Pancreas (tissue), 10 donors: ENCODE measurements around the gene FASTKD2. TPM values are rescaled to one million over a fixed set of nuclear protein-coding genes. Genes with fewer than 3 reads are reported as not detected.
"Not testable (repeated sequence)": the region's sequence is repeated elsewhere in the genome, so short reads cannot be mapped to it uniquely, and the experiment has no call there.

ENCODE experiments used
- ATAC-seq, 4 donors: fragments of 200-7000 bp; cut with Tn5 transposase; one replicate each; pipeline versions ENCODE4 v1.8.0 to v1.9.1; 2020; ENCODE audit warnings: mild to moderate bottlenecking in 4 of 4, moderate library complexity in 4 of 4
- DNase-seq, 6 donors: peaks; one replicate each; pipeline ENCODE4 v3.0.0-alpha.2; 2020
- FAIRE-seq: peaks from 2 replicates; lab custom pipeline; 2012; peaks lifted over from hg19 to GRCh38; lab: Jason Lieb, UNC
- H3K27ac ChIP-seq, 4 donors: fragments of 200-600 bp; sonication (generic); 1 replicate in 3 of 4; 2 replicates in 1 of 4; pipeline versions ENCODE4 v1.5.0 to v1.8.0; 2020
- H3K27me3 ChIP-seq, 4 donors: fragments of 200-600 bp; one replicate each; pipeline ENCODE4 v1.8.0; 2021
- H3K36me3 ChIP-seq, 3 donors: fragments of 200-600 bp; sonication (generic) in 1 of 3; one replicate each; pipeline versions ENCODE4 v1.5.0 to v1.8.0; 2020 to 2021
- H3K4me1 ChIP-seq, 3 donors: fragments of 200-600 bp; one replicate each; pipeline ENCODE4 v1.8.0; 2021
- H3K4me3 ChIP-seq, 4 donors: fragments of 200-600 bp; sonication (generic) in 2 of 4; one replicate each; pipeline versions ENCODE4 v1.5.0 to v1.8.0; 2020 to 2021
- H3K9me3 ChIP-seq, 4 donors: fragments of 200-600 bp; one replicate each; pipeline ENCODE4 v1.8.0; 2021
- CTCF ChIP-seq, 4 donors: fragments of 200-600 bp; sonication (generic) in 3 of 4; IDR thresholded peaks; one replicate each; pipeline versions ENCODE4 v1.5.0 to v1.8.0; 2021; ENCODE audit warnings: antibody characterized with exemption in 4 of 4
- WGBS, 2 donors: extraction: QIAGEN DNeasy Blood & Tissue Kit; methylation state at CpG; one replicate each; pipeline ENCODE4 v1.1.7; 2013; 5-methylcytosine and 5-hydroxymethylcytosine counted together
- intact Hi-C, 3 donors: fragments of 100-400 bp; cut with DNase I; formaldehyde crosslinking; loops; one replicate each; pipeline versions ENCODE4 v1.11.1 to v1.14.2; 2022
- polyA plus RNA-seq, 2 donors: library from polyadenylated mRNA; stranded (reverse); fragments of 200-250 nt; gene quantifications; one replicate each; pipeline ENCODE4 v1.2.3, GENCODE V29; 2013
- total RNA-seq, 6 donors: library from RNA; stranded (reverse); fragmentation: NEBNext Ultra II Directional in 4 of 6; extraction: Animal tissue kit (Norgen Biotek cat#: 25700) in 4 of 6; gene quantifications; one replicate each; pipeline versions ENCODE4 v1.2.1 to v1.2.4, GENCODE V29; 2021 to 2023
- donor health status: healthy with polysubstance abuse.
- donor health status: DM: no; HTN: no; CAD: no; lungs with moderate emphysema.
- donor health status: DM: no; HTN: no; CAD: no.
- donor health status: control.
- donor health status: control.
- donor health status: Bipolar disorder and iron deficiency.
- donor health status: DM: yes; HTN: yes; CAD: no.
- donor health status: DM: no; HTN: no; CAD: no.
- donor health status: DM: no; HTN: no; CAD: no.
- donor health status: DM: yes; HTN: yes; CAD: no.

FASTKD2 gene
- total and polyA plus RNA-seq, 8 donors: 3.6 to 11.9 (median 10.2) TPM

- ATAC-seq (no peak), DNase-seq (no peak), FAIRE-seq (no peak)
- intact Hi-C loops: loop anchor here in 2 of 3 donors (5.0 to 10.0 kb wide), 2 partner anchors 669 to 672 kb away; no protein-coding TSS in a partner anchor
- Histone ChIP-seq H3K4me1 (no peaks in the 10 kb centered on the region), H3K4me3 (no peak overlapping the region), H3K27ac (no peak overlapping the region), H3K36me3 (no peaks in the 10 kb centered on the region), H3K27me3 (no peaks in the 10 kb centered on the region), H3K9me3 (no peaks in the 10 kb centered on the region)
- TF ChIP-seq CTCF (IDR thresholded peaks at IDR 0.05): no peak
- 78 to 84% methylated on average over 7 of the region's 7 CpGs for WGBS, 2 donors
Measured at GRCh38 chr2:206802654-206803514, 37.5 kb downstream of the FASTKD2 start.

- Histone ChIP-seq H3K27ac (no peak overlapping the region), H3K9me3 (no peaks in the 10 kb centered on the region), H3K4me3 (no peak overlapping the region), H3K27me3 (no peaks in the 10 kb centered on the region), H3K4me1 (no peaks in the 10 kb centered on the region), H3K36me3 (no peaks in the 10 kb centered on the region)
- ATAC-seq (no peak), DNase-seq (no peak), FAIRE-seq (no peak)
- intact Hi-C loops: loop anchor here in 2 of 3 donors (5.0 to 10.0 kb wide), 2 partner anchors 668 to 670 kb away; no protein-coding TSS in a partner anchor
- TF ChIP-seq CTCF (IDR thresholded peaks at IDR 0.05): no peak
- WGBS, 2 donors: 67 to 70% methylated on average over 5 of the region's 5 CpGs
Measured at GRCh38 chr2:206804326-206804725, 38.9 kb downstream of the FASTKD2 start.

- ATAC-seq (no peak), FAIRE-seq (no peak), DNase-seq (no peak)
- WGBS, 2 donors: 62 to 63% methylated on average over 6 of the region's 6 CpGs
- Histone ChIP-seq H3K4me3 (no peak overlapping the region), H3K36me3 (no peaks in the 10 kb centered on the region), H3K4me1 (no peaks in the 10 kb centered on the region), H3K27ac (no peak overlapping the region), H3K9me3 (no peaks in the 10 kb centered on the region), H3K27me3 (no peaks in the 10 kb centered on the region)
- TF ChIP-seq CTCF (IDR thresholded peaks at IDR 0.05): no peak
- intact Hi-C loops: loop anchor here in 1 of 3 donors (10.0 kb wide), 1 partner anchor 669 kb away; no protein-coding TSS in a partner anchor
Measured at GRCh38 chr2:206805887-206806607, 40.6 kb downstream of the FASTKD2 start.

- not testable (repeated sequence) for DNase-seq, H3K27ac ChIP-seq, H3K9me3 ChIP-seq, ATAC-seq, FAIRE-seq, H3K36me3 ChIP-seq, H3K4me3 ChIP-seq, H3K27me3 ChIP-seq, H3K4me1 ChIP-seq
- 64% methylated on average over 2 of the region's 3 CpGs for WGBS, 2 donors
- intact Hi-C loops: loop anchor here in 1 of 3 donors (10.0 kb wide), 1 partner anchor 667 kb away; no protein-coding TSS in a partner anchor
Measured at GRCh38 chr2:206807624-206808023, 42.2 kb downstream of the FASTKD2 start.

- H3K27ac ChIP-seq, H3K36me3 ChIP-seq, H3K4me1 ChIP-seq, FAIRE-seq, H3K27me3 ChIP-seq, DNase-seq, intact Hi-C loops, H3K9me3 ChIP-seq, H3K4me3 ChIP-seq, ATAC-seq: not testable (repeated sequence)
- 92 to 95% methylated on average over 5 of the region's 5 CpGs for WGBS, 2 donors
Measured at GRCh38 chr2:206812471-206812870, 47.1 kb downstream of the FASTKD2 start.
